ENCODE data around the gene NLN. TPM values are rescaled to one million over a fixed set of nuclear protein-coding genes. Genes with fewer than 3 reads are reported as not detected.

Gene NLN
- total and polyA plus RNA-seq, 2 of the 13 experiments (the other 11 are each of a cell fraction or from before 2014, with no cell fraction given), result 11.9 to 36.7 TPM

GRCh38 chr5:65801352-65801783, 79.4 kb downstream of the NLN start (continued):
- no peak for TF ChIP-seq AHDC1 (CRISPR knock-in tag; IDR thresholded peaks at IDR 0.05; ENCODE audit: borderline replicate concordance)
- TF ChIP-seq THYN1 (CRISPR knock-in tag; IDR thresholded peaks at IDR 0.05; ENCODE audit: borderline replicate concordance, low read depth), result no peak
- TF ChIP-seq FOXJ3 (CRISPR knock-in tag; IDR thresholded peaks at IDR 0.05; ENCODE audit: borderline replicate concordance), result no peak
- no peak for TF ChIP-seq ZNF496 (CRISPR knock-in tag; IDR thresholded peaks at IDR 0.05; ENCODE audit: insufficient replicate concordance)

- no peak overlapping the region for H3K27ac ChIP-seq (ENCODE audit: extremely low read length, insufficient read depth, low read length)
- CTCF ChIA-PET (ENCODE audit: low intra/inter-chr PET ratio, low total read pairs), result no interaction called here
- WGBS (ENCODE audit: low lambda C conversion rate), result 93% methylated on average over 3 of the region's 7 CpGs
- intact Hi-C loops (cut with micrococcal nuclease; ENCODE audit: unreplicated experiment) (no loop called here), in situ Hi-C loops (cut with HindIII; ENCODE audit: extremely low pct_ligation_motif_present, low pct_unique_long_range_greater_than_20kb) (no loop called here)
- H3K27me3 ChIP-seq (ENCODE audit: control insufficient read depth in 1 of 2, insufficient read depth in 2 of 2, low read length in 2 of 2), result no peaks in the 10 kb centered on the region
- DNase-seq (ENCODE audit: low spot score) (no peak), ATAC-seq (no peak), FAIRE-seq (no peak)
- H3K9ac ChIP-seq (ENCODE audit: insufficient read depth, low read depth, low read length), result no peak overlapping the region
- no peak overlapping the region for H2AFZ ChIP-seq (ENCODE audit: low read length)
- no peaks in the 10 kb centered on the region for H3K9me3 ChIP-seq (ENCODE audit: low read length)
- peaks cover 4 to 8% of the 10 kb centered on the region in 2 experiments; a peak in 2 of 5 replicates for H3K36me3 ChIP-seq (replicated peaks in 1 of 2; ENCODE audit: control insufficient read depth in 1 of 2, insufficient read depth in 2 of 2, low read length in 2 of 2)
- POLR2A ChIA-PET, result no interaction called here
- H4K20me1 ChIP-seq (ENCODE audit: insufficient read depth, low read length), result no peaks in the 10 kb centered on the region
- no peak overlapping the region for H3K4me2 ChIP-seq (ENCODE audit: low read depth, low read length)
- TF ChIP-seq ZNF512B (CRISPR knock-in tag; IDR thresholded peaks at IDR 0.05; ENCODE audit: borderline replicate concordance), result no peak
- no peak for TF ChIP-seq U2AF1 (optimal IDR thresholded peaks at IDR 0.05; ENCODE audit: low read depth, low read length)
- no peak for TF ChIP-seq ISX (CRISPR knock-in tag; conservative IDR thresholded peaks at IDR 0.05)
- no peak overlapping the region for H3K4me3 ChIP-seq (replicated peaks in 1 of 3; ENCODE audit: insufficient read depth in 1 of 3, low read depth in 2 of 3, low read length in 3 of 3)
- H3K4me1 ChIP-seq (ENCODE audit: insufficient read depth, low read length), result no peaks in the 10 kb centered on the region
- no TSS peak for BruUV-seq (replicated peaks)
- no peaks in the 10 kb centered on the region for H3K79me2 ChIP-seq (ENCODE audit: insufficient read depth, low read length)
Measured at GRCh38 chr5:65802080-65802479, 80.1 kb downstream of the NLN start.

Data from HepG2 (cell line).